ENCODE measurements around the gene DLGAP3. TPM values are rescaled to one million over a fixed set of nuclear protein-coding genes. Genes with fewer than 3 reads are reported as not detected.

The DLGAP3 gene
- total RNA-seq, 1 donor, result not detected

GRCh38 chr1:34918386-34918976, 11.0 kb downstream of the DLGAP3 start:
- Histone ChIP-seq H4K20me1 (ENCODE audit: insufficient read depth, low read length) (no peaks in the 10 kb centered on the region), H3K4me2 (ENCODE audit: insufficient read depth, low read length) (no peak overlapping the region), H3K27me3 (ENCODE audit: insufficient read depth, low read length) (peaks cover 5% of the 10 kb centered on the region), H3K79me2 (ENCODE audit: insufficient read depth, low read length) (no peaks in the 10 kb centered on the region), H2AFZ (ENCODE audit: low read length) (no peak overlapping the region), H3K4me1 (ENCODE audit: insufficient read depth, low read length) (no peaks in the 10 kb centered on the region), H3K36me3 (ENCODE audit: insufficient read depth, low read length) (no peaks in the 10 kb centered on the region), H3K9me3 (ENCODE audit: low read depth, low read length) (no peaks in the 10 kb centered on the region), H3K27ac (ENCODE audit: low read depth, low read length) (no peak overlapping the region), H3K4me3 (ENCODE audit: insufficient read depth, low read length) (no peak overlapping the region)
- no peak for DNase-seq (ENCODE audit: insufficient read length, low spot score, missing footprints)
- TF ChIP-seq CTCF (IDR thresholded peaks at IDR 0.05; ENCODE audit: extremely low read depth, low read depth, low read length), result no peak

GRCh38 chr1:34917017-34917416, 12.4 kb downstream of the DLGAP3 start:
- peaks cover 7% of the 10 kb centered on the region for H3K27me3 ChIP-seq (ENCODE audit: insufficient read depth, low read length)
- no peaks in the 10 kb centered on the region for H3K4me1 ChIP-seq (ENCODE audit: insufficient read depth, low read length)
- H3K27ac ChIP-seq (ENCODE audit: low read depth, low read length), result no peak overlapping the region
- DNase-seq (ENCODE audit: insufficient read length, low spot score, missing footprints), result no peak
- H4K20me1 ChIP-seq (ENCODE audit: insufficient read depth, low read length), result no peaks in the 10 kb centered on the region
- H3K4me3 ChIP-seq (ENCODE audit: insufficient read depth, low read length), result no peak overlapping the region
- H3K4me2 ChIP-seq (ENCODE audit: insufficient read depth, low read length), result no peak overlapping the region
- H3K9me3 ChIP-seq (ENCODE audit: low read depth, low read length), result no peaks in the 10 kb centered on the region
- TF ChIP-seq CTCF (IDR thresholded peaks at IDR 0.05; ENCODE audit: extremely low read depth, low read depth, low read length), result no peak
- no peaks in the 10 kb centered on the region for H3K36me3 ChIP-seq (ENCODE audit: insufficient read depth, low read length)
- H2AFZ ChIP-seq (ENCODE audit: low read length), result no peak overlapping the region
- H3K79me2 ChIP-seq (ENCODE audit: insufficient read depth, low read length), result no peaks in the 10 kb centered on the region

- no peak for DNase-seq (ENCODE audit: insufficient read length, low spot score, missing footprints)
- Histone ChIP-seq H3K27ac (ENCODE audit: low read depth, low read length) (no peak overlapping the region), H3K9me3 (ENCODE audit: low read depth, low read length) (no peaks in the 10 kb centered on the region), H3K27me3 (ENCODE audit: insufficient read depth, low read length) (peaks cover 7% of the 10 kb centered on the region), H3K4me3 (ENCODE audit: insufficient read depth, low read length) (no peak overlapping the region), H3K36me3 (ENCODE audit: insufficient read depth, low read length) (no peaks in the 10 kb centered on the region), H3K4me1 (ENCODE audit: insufficient read depth, low read length) (no peaks in the 10 kb centered on the region), H2AFZ (ENCODE audit: low read length) (no peak overlapping the region), H3K4me2 (ENCODE audit: insufficient read depth, low read length) (no peak overlapping the region), H4K20me1 (ENCODE audit: insufficient read depth, low read length) (no peaks in the 10 kb centered on the region), H3K79me2 (ENCODE audit: insufficient read depth, low read length) (no peaks in the 10 kb centered on the region)
- TF ChIP-seq CTCF (IDR thresholded peaks at IDR 0.05; ENCODE audit: extremely low read depth, low read depth, low read length), result no peak
These were observed 13.3 kb downstream of the DLGAP3 start for GRCh38 chr1:34916104-34916503.

- DNase-seq (ENCODE audit: insufficient read length, low spot score, missing footprints), result no peak
- no peak overlapping the region for H3K27ac ChIP-seq (ENCODE audit: low read depth, low read length)
- H3K9me3 ChIP-seq (ENCODE audit: low read depth, low read length), result no peaks in the 10 kb centered on the region
- H2AFZ ChIP-seq (ENCODE audit: low read length), result no peak overlapping the region
- no peaks in the 10 kb centered on the region for H3K36me3 ChIP-seq (ENCODE audit: insufficient read depth, low read length)
- peaks cover 7% of the 10 kb centered on the region for H3K27me3 ChIP-seq (ENCODE audit: insufficient read depth, low read length)
- TF ChIP-seq CTCF (IDR thresholded peaks at IDR 0.05; ENCODE audit: extremely low read depth, low read depth, low read length), result no peak
- H4K20me1 ChIP-seq (ENCODE audit: insufficient read depth, low read length), result no peaks in the 10 kb centered on the region
- no peak overlapping the region for H3K4me2 ChIP-seq (ENCODE audit: insufficient read depth, low read length)
- no peaks in the 10 kb centered on the region for H3K4me1 ChIP-seq (ENCODE audit: insufficient read depth, low read length)
- H3K4me3 ChIP-seq (ENCODE audit: insufficient read depth, low read length), result no peak overlapping the region
- no peaks in the 10 kb centered on the region for H3K79me2 ChIP-seq (ENCODE audit: insufficient read depth, low read length)
These were observed 13.9 kb downstream of the DLGAP3 start for GRCh38 chr1:34915521-34915920.
